ENCODE measurements around the gene GOT1.

Gene GOT1

DNA sequence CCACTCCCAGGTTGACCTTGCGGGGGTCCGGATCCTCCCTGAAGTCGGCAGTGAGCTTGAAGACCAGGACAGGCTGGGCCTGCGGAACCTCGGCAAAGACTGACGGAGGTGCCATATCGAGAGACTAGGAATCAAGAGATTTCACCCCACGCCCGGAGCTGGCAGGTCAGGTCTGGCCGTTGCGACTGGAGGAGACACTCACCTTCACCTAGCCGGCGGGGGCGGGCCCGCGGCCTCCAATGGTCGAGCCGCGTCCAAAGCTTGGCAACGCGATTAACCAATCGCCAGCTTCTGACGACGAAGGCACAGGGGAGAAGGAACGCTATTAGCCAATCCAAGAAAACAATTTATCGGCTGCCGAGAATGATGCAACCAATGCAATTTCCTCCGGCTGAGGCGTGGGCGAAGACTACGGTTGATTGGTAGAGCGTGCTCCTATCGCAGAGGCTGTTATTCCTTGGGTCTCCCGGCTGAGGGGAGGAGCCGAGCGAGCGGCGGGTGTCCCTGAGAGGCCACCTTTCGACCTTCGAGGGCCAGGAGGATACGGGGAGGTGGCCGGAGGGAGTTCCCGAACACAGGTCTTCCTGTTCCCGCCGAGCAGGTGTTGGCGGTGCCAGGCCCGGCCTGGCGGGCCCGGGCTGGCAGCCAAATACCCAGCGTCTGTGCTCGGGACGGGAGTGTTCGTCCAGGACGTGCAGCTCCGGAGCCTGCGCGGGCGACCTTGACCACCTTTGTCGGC is at the start of gene GOT1:
Gene GOT1 (minus strand): TSS at position 174 of the 739 bp plus-strand sequence. CDS start 59 bp downstream, at position 115.
- peak; percentile 97 for DNase-seq

DNA sequence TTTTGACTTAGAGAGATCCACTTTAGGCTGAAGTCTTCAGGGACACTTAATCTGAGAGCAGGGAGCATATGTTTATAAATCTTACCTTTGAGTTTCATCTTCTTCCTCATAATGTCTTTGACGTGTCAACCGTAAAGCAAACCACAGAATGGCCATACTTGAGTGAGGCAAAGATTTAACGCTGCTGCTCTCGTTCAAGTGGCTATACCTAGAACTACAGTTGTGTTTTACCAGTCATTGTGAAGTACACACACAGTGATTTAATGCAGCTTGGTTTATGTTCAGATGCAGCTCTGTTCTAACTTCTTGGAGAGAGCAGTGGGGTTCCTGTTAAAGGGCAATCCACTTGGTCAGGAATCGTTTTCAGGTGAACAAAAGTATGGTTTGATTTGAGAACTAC is 39.9 kb upstream of the GOT1 start:
- DNase-seq: no peak

DNA sequence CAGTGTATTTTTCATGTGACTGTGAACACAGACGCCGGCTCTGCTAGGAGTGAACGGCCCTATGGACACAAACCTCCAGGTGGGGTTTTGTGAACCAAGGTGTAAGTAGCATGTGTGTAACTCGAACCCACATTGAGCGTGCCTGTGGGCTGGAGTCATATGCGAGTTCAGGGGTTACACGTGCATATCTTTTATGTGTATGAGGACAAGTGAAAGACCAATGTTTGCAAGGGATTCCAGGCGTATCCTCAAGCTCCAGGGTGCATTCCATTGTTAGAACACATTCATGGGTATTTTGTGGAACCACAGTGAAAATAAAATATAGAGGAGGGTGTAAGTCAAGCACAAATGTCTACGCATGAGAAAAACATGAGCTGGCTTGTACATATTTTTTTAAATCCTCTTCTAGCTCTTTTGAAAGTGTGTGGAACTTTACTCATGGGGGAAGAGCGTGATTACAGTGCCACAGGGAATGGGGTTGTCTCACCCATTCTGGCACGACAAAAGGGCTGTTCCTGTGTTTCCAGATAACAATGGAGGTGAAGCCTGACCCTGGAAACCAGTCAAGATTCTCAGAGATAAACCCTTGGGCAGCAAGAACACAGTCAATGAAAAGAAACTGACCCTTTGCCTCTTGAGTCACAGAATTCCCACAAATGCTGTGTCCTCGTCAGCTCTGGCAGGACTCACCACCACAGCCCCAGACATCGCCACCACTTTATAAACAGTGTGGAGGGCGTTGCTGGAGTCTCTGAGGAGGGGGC is 37.0 kb upstream of the GOT1 start:
- DNase-seq: no peak

DNA sequence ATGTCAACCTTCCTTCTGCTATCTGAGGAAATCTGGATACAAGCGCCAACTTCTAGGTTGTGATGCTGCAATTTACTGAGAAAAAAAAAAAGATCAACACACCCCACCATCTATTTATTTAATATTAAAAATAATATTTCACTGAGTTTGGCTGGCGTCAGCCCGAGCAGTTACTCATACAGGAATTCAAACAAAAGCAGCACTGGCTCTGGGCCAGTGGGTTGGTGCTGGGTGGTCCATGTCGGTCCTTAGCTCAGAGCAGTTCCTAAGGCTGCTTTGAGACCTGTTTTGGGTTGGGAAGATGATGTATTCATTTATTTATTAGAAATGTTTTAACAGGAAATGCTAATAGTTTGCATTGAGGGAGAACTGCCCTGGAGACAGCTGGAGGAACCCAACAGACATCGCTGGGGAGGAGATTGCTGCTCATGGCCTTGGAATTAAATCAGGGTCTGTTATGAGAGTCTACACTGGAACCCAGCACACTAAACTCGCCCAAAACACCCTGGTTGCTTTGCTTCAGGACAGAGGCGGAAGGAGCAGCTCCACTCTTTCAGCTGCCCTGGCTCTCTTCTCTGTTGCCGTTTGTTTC is 36.3 kb upstream of the GOT1 start:
- no peak for DNase-seq

DNA sequence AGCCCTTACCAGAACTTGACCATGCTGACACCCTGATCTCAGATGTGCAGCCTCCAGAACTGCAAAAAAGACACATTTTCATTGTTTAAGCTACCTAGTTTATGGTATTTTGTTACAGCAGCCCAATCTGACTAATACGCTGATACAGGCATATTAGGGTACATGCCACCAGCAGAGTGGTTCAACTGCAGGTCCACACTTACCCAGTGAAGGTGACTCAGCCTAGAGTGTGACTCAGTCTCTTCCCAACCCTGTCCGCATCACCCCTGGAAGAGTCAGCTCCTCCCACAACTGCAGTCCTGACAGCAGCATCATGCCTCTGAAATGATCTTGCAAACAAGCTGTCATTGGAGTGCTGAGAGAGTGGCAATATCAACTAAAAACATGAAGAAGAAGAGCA is 30.8 kb upstream of the GOT1 start:
- no peak for DNase-seq

DNA sequence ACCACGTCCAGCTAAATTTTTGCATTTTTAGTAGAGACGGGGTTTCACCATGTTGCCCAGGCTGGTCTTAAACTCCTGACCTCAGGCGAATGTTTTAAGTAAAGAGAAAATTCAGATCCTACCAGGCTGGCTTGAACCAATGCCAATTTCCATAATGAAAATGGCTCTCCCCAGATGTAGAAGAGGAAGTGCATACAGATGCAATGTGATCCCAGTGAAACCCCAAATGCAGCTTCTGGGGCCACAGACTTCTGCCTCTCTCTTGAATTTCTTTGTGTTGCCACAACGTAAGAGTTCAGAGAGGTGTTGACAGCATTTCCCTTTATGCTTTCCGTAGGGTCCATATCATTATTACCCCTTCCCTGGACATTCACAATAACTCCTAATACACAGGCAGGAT is 29.6 kb upstream of the GOT1 start:
- peak; percentile 89 for DNase-seq

DNA sequence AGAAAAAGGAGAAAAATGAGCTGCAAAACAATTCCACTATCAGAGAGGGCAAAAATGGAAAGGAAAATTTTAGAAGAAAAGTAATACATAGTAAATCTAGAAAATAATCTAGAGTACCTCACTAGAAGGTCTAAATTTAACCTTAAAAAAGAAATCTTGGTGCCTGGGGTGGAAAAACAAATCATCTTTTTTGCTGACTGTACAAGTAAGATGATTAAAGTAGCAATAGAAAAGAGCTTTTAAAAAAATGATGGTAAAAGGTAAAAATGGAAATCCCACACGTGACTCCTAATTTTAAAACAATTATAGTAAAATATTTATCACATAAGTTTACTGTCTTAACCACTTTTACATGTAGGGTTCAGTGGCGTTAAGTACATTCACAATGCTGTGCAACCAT is 28.8 kb upstream of the GOT1 start:
- no peak for DNase-seq

DNA sequence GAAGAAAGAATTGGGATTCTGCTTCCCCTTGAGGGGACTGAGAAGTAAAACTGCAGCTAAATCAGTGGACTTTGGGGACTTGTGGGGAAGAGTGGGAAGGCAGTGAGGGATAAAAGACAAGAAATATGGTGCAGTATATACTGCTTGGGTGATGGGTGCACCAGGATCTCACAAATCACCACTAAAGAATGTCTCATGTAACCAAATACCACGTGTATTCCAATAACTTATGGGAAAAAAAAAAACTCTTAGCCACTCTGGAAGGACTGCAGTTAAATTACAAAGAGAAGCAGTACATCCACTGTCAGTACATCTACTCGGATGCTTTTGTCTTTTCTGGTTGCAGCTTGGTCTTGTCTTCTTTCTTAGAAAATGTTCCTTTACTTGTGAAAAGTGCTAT is 27.4 kb upstream of the GOT1 start:
- no peak for DNase-seq

DNA sequence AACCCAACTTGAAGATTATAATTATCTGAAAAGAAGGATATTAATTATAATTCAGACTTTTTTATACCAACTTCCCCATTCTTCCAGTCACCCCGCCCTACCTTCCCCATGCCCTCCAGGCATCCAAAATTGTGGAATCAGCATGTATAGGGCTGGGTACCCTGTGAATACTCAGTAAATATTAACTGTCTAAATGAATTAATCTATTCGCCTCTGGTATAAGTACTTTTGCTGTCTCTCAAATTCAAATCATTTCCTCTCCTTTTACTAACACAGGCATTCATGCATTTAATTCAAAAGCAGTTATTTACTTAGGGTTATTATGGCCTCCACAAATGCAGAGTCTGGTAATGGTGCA is 26.5 kb upstream of the GOT1 start:
- DNase-seq: no peak

DNA sequence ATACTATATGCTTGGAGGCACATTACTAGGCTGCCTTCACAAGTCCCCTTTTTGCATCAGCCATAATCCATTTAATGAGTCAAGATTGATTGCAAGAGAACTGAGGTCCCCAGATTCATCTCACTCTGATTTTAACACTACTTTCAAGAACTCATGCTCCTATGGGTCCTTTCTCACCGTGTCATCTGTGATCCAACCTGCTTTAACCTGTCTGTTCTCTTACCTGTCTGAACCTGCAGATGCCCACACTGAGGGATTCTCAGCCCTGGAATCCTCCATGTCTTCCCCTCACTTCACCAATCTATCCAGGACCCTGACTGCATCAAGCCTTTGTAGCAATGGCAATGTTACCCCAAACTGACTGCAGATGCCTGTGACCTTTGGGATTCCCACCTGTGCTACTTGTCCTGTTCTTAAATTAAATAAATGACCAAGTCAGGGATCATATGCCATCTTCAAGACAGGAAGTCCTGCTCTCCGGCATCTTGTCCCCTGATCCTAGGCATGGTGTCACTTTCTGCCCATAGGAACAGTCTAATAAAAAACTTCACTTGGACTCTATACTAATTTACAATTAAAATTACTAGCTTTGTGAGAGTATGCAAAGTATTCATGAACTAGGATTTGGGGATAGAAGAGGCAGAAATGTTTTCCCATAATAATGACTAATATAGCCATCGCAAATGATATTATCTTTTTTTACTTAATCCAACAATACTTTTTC is 25.9 kb upstream of the GOT1 start:
- DNase-seq: no peak

DNA sequence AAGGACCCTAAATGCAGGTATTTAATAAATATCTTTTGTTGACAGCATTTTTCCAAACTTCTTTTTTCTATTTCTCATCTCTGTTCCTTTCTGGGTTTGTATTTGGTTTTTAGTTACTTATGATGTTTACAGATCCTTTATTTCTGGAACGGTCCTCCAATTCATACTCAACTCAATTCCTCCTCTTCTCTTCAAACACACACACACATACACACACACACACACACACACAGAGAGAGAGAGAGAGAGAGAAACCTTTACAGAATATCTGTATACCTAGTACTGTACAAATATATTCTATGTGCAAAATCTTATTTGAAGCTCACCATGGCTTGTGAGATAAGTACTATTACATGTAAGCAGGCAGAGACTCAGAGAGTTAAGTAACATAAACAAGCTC is 21.6 kb upstream of the GOT1 start:
- no peak for DNase-seq

DNA sequence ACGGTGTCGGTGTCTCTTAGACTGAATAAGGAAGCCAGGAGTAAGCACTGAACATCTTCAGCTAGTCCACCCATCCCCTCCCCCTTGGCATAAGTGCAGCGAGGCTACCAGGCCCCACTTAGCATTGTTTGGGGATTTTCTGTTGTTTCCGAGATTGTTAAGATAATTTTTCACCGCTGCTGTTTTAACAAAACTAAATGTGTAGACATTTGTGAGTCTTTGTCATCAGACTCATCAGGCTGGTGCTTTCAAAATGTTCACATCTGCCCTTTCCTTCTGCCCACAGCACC is 21.0 kb upstream of the GOT1 start:
- DNase-seq: no peak

DNA sequence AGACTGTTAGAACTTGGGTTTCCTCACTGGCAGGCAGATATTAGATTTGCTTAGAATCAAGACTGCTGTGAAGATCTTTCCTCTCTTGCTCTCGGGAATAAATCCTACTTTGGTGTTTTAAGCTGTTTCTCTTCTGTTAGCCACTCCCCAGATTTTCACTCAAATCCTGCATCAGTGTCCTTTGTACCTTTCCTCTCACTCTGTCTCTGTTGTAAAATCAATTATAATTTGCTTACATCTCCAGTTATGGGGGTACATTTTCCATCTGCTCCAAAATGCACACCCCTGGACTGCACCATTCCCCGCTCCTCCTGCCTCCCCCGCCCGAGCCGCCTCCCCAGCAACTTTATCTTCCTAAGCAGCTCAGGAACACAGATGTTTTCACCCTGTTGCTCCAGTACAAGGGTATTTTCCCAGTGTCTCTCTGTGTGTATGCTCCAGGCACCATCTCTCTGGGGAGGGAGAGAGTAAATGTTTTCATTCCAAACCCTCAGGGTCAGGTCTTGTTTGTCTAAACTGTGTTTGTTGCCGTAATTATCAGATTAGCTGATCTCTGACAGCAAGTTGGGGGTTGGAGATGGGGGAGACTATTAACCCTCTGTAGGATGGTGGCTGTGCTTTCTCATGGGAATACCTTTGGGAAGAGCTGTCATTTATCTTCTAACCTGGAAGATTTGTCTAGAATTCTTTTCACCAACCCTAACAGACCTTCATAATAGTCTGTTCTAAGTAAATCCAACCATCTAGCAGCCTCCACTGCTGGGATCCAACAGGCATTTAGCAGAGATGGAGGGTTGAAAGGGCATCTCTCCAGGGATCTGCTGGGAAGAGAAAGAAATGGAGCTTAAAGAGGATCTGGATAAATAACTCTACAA is 20.4 kb upstream of the GOT1 start:
- DNase-seq: no peak

DNA sequence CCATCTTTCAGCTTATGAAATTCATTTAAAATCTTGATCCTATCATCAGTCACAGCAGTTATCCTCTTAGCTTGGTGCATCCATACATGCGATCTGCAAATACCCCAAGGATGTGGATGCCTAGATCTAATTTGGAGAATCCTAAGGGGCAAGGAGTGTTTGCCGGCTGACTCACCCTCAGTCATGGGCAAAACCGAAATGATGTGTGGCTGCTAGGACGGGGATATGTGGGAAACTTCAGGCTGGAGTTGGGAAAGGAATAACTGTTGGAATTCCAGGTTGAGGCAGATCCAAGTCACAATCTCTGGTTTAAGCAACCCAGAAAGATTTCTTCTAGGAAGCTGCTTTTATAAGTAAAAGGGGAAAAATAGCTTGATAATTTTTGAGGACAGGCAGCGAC is 19.7 kb upstream of the GOT1 start:
- no peak for DNase-seq

DNA sequence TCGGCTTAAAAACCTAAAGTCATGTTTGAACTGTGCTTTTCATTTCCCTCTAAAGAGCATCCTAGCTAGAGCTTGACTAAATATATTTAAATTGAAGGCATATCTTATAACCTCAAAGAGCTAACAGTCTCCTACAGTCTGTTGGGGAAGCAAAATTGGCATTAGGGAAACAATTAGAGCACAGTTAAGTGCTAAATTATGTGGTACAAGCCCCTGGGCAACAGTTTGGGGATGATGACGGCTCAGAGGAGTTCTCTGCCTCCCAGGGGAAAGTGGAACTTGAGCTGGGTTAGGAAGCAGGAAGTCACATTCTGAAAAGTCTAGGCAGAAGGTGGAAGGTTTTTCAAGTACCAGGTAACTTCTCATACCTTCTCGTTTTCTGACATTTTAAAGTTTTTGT is 18.6 kb upstream of the GOT1 start:
- no peak for DNase-seq

DNA sequence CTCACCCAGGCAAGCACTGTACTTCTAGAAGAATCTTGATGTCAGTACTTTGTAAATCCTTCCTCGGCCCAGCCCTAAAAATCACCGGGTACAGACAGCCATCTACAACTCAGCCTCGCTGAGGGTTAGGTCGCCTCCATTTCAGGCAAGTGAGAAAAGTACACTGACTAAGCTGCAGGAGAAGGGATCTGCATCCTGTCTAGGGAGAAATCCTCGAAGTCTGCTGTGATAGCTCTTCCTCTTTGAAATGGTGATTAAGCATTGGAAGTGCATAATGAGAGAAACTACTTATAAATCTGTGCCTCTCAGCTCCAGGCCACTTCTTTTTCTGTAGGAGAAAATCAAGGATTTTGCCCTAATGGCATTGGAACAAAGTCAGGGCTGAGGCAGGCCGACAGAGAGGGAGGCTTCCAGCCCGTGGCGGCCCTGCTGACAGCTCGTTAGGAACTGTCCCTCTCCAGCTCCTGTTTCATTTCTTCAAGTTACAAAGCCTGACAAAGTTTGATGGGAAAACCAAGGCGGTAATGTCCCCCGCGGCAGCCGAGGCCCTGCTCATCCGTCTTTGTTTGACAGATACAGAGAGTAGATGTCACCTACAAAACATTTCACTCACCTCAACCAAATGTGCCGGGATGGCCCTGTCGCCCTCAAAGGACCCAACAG is 14.1 kb upstream of the GOT1 start:
- no peak for DNase-seq

DNA sequence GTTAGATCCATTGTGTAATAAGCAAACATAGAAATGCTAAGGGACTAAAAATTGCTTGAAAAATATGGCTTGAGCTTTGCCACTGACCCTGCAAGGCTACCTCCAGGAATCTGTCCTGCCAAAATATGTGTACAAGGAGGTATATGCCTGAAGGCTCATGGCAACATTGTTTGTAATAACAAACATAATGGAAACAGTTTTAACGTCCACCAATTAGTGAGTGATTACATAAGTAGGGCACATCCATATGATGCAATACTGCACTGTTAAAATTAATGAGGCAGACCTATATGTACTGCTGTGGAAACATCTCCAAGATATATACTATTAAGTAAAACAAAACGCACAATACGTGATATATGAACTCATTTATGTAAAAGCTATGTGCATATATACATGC is 13.1 kb upstream of the GOT1 start:
- no peak for DNase-seq

DNA sequence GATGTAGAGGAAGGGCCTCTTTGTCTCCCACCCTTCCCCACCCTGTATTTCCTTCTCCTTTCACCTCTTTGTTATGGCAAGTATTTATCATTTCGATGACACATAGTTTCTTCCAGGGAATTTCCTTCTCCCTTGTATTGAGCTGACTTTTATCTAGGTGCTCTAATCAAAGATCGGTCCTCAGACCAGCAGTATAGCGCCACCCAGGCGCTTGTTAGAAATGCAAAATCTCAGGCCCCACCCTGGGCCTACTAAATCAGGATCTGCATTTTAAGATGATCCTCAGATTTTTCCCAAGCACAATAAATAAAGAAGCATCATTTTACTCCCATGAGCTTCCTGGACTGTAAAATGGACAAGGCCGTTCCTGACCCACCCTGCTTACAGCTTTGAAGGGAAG is 12.0 kb upstream of the GOT1 start:
- no peak for DNase-seq

DNA sequence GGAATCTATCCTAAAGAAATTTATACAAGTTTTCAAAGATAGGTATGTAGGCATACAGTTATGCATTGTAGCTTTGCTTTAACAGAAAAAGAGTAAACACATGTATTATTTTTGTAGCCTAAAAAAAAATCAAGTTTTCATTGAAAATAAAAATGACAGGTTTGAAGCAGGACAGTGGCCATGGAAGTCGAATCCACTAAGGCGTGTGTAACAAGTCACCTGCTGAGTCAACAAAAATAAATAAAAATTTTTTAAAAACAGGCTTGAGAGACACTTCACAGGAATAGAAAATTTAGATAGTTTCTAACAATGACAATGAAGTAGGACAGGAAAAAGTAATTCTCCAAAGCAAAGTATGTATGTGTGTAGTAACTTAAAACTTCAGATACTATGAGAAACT is 8.5 kb upstream of the GOT1 start:
- no peak for DNase-seq

DNA sequence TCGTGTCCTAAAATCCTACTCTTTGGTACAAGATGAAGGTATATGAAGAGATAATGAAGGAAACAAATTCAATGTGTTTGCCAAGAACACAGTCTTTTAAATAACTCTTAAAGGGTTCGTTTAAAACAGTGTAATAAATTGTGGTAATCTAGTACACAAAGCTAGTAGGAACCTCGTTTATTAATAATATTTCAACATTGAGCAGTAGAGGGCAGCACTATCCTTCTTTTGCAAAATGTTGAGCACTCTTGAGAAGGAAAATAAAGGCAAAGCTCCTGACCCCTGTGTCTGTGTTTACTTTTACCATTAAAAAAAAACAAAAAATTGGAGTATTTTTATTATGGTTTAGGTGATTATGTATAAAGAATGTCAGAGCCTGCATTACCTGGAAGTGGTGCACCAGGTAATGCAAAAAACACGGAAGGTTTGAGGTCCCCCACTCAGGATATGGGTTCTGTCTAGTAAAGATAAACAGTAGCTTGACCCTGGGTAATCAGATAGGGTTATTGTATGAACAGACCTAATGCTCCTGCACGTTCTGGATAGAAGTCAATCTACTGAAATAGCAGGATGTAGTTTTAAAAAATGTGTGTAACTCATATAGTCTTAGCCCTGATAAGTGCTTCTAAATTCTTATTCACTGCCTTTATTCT is 5.7 kb upstream of the GOT1 start:
- peak; percentile 34 for DNase-seq

DNA sequence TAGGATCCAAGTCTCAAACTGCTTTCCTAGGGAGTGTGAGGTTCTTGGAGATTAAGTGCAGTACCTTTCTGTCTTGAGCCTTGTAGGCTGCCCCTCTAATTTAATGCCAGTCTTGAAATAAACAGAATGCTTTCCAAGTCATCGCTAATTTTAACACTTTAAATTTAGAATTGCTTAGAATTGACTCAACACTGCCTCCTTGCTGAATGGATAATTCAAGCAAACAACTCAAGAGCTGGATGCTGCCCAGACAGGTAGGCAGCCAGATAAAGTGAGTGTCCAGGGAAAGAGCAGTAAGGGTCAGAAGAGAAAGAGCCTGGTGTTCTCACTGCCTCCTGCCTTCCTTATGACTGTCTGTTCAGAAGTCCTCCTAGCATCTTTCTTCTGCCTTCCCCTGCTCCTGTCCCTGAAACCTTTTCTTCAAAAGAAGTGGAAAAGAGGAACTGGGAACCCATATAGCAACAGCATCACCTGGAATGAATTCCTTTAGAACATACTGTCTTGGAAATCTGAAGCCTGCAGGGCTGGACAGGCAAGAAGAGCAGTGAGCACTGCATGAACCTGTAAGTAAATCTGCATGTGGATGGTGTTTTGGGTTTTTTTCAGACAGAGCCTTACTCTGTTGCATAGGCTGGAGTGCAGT is 3.1 kb upstream of the GOT1 start:
- no peak for DNase-seq
